ENCODE measurements around the gene PLXNA1.

Gene PLXNA1

GRCh38 chr3:127025456-127025855 is 42.5 kb downstream of the PLXNA1 start:
- no peak for DNase-seq

- DNase-seq: no peak
Measured at GRCh38 chr3:127026036-127026435, 43.1 kb downstream of the PLXNA1 start.

- no peak for DNase-seq
Measured at GRCh38 chr3:127026661-127027060, 43.7 kb downstream of the PLXNA1 start.

GRCh38 chr3:127027061-127027735 is 44.3 kb downstream of the PLXNA1 start:
- DNase-seq: no peak

- DNase-seq: no peak
Measured at GRCh38 chr3:127027811-127028548, 45.1 kb downstream of the PLXNA1 start.

- DNase-seq: no peak
Measured at GRCh38 chr3:127028781-127029657, 46.1 kb downstream of the PLXNA1 start.

- no peak for DNase-seq
Measured at GRCh38 chr3:127029658-127030507, 47.0 kb downstream of the PLXNA1 start.

- no peak for DNase-seq
Measured at GRCh38 chr3:127030508-127031412, 47.8 kb downstream of the PLXNA1 start.

GRCh38 chr3:127031413-127031810 is 48.5 kb downstream of the PLXNA1 start:
- no peak for DNase-seq

- DNase-seq: no peak
Measured at GRCh38 chr3:127031845-127032244, 48.9 kb downstream of the PLXNA1 start.

GRCh38 chr3:127032296-127032990 is 49.5 kb downstream of the PLXNA1 start:
- no peak for DNase-seq
